Keratinocyte (primary cell): ENCODE results near the gene UNC5A.

Source experiments
- EZH2 ChIP-seq: IDR thresholded peaks from one replicate; pipeline ENCODE4 v1.6.1; 2012; ENCODE audit warnings: inconsistent platforms, mild to moderate bottlenecking, low read length, moderate library complexity
- TF ChIP-seq, protein P1 (sequence below), 3 experiments: IDR thresholded peaks in 1 of 3; conservative IDR thresholded peaks in 1 of 3; optimal IDR thresholded peaks in 1 of 3; 2 replicates in 2 of 3; 3 replicates in 1 of 3; pipeline versions ENCODE3 to v1.5.1; 2011; ENCODE audit warnings: low read length in 3 of 3, mild to moderate bottlenecking in 3 of 3, moderate library complexity in 2 of 3, control low read depth in 1 of 3, inconsistent platforms in 1 of 3; ENCODE audit not compliant: insufficient read depth in 2 of 3; ENCODE audit errors: extremely low read depth in 1 of 3

DNA sequence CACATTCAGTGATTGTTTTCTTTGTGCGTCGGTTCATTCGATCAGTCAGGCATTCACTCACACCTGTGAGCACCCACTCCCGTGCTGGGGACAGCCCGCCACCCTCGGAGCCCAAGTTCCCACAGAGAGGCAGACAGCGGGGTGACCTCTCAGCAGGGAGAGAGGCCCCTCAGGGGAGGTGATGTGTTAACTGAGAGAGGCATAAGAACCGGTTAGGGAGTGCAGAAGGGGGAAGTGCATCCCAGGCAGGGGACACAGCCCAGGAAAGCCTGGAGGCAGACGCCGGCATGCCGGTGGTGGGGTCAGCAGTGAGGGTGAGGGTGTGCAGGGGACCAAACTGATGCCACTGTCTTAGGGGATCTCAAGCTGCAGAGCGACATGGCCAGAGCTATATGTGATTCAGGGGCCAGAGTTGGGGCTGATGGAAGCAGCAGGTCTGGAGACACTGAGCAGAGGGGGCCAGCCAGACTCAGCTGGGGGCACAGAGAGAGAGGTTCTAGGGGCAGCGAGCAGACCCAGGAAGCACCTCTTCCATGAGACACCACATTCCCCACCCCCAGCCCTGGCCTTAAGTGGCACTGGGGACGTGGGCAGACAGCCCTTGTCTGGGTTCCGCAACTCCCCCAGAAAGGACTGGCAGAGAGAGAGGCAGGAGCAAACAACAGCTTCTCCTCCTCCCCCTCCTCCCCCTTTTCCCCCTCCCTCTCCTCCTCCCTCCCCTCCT, 52.8 kb downstream of the UNC5A start:
- TF ChIP-seq, protein P1, sequence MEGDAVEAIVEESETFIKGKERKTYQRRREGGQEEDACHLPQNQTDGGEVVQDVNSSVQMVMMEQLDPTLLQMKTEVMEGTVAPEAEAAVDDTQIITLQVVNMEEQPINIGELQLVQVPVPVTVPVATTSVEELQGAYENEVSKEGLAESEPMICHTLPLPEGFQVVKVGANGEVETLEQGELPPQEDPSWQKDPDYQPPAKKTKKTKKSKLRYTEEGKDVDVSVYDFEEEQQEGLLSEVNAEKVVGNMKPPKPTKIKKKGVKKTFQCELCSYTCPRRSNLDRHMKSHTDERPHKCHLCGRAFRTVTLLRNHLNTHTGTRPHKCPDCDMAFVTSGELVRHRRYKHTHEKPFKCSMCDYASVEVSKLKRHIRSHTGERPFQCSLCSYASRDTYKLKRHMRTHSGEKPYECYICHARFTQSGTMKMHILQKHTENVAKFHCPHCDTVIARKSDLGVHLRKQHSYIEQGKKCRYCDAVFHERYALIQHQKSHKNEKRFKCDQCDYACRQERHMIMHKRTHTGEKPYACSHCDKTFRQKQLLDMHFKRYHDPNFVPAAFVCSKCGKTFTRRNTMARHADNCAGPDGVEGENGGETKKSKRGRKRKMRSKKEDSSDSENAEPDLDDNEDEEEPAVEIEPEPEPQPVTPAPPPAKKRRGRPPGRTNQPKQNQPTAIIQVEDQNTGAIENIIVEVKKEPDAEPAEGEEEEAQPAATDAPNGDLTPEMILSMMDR (optimal IDR thresholded peaks at IDR 0.05 in 1 of 3, IDR thresholded peaks at IDR 0.05 in 1 of 3, conservative IDR thresholded peaks at IDR 0.05 in 1 of 3; ENCODE audit: extremely low read depth in 1 of 3, insufficient read depth in 2 of 3, low read length in 3 of 3): no peak
- TF ChIP-seq EZH2: no peak
